ENCODE data around the gene PFDN1.

The PFDN1 gene

GRCh38 chr5:140295414-140295813, 7.5 kb downstream of the PFDN1 start:
- DNase-seq: peak; percentile 60

DNA sequence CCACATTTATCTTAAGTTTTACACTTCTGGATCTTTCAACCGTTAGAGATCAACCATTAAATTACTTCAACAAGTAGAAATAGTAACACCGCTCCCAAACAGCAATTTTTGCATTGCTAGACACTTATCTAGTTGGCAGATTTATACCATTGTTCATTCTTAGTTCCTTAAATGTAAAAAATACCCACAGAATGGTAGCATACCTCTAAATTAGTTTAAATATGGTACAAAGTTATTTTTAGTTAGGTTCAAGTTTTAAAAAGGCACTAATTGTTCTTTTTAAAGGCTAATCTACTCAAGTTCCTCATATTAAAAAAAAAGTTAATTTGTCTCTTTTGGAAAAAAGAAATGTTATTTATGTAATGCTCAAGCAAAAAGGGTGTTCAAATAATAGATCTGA, 8.1 kb downstream of the PFDN1 start:
- no peak for DNase-seq

DNA sequence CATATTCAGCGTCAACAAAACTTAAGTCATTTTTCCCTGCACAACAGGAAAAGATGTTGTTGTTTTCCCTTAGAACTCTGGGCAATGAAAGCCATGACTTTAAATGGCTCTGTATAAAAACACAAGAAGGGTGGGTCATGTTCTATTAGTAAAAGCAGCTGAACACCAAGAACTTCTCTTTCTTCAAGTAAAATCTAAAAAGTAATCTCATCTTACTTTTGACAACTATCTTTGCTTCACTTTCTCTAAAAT, 9.1 kb downstream of the PFDN1 start:
- DNase-seq: no peak

DNA sequence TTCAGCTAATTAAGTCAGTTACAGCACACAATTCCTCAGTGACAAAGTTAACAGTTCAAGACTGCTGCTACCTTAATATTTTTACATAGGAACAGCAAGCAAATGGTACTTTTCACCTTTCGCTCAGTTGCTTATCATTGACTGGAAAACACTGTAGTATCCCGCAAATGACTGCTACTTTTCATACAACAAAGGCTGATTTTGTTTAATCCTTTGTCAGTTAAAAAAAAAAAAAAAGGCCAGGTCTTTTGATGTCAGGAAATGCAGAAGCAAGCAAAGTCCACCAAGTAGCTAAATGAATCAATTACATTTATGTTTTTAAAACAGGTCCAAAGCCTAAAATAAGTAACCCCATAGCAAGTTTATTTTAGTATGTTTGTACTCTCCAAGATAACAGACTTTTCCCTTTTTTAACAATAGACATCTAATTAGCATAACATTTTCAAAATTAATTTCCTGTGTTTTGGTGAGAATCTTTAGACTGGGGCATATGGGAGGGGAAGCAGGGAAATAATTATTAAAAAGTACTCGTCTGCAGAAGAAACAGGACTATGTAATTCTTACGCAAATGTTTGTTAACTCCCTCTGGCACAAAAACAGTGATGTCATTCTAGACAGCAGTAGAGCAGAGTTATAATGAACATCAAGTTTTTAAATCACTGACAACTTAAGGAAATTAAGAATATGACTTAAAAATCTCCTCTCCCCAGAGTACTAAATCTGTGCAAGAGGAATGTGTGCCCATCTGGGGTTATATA, 9.6 kb downstream of the PFDN1 start:
- no peak for DNase-seq

- DNase-seq: no peak
These were observed 10.5 kb downstream of the PFDN1 start for GRCh38 chr5:140292212-140293036.

GRCh38 chr5:140287801-140288521, 14.9 kb downstream of the PFDN1 start:
- no peak for DNase-seq

- no peak for DNase-seq
These were observed 16.5 kb downstream of the PFDN1 start for GRCh38 chr5:140286424-140286823.

DNA sequence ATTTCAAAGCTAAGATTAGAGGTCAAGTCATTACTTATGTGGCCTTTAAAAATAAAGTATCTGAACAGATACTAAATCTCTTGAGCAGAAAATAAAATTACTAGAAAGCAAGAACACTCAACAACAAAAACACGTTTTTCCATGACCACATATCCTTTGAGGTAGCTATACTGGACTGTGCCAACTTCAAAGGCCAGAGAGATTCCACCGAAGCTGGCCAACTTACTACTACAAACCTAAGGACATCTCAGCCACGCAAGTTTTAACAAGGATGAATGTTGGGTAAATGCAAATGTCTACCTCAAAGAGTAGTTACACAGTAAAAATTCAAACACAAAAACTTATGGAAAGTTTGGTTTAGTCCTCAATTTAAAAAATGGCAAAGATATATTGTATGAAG, 18.9 kb downstream of the PFDN1 start:
- no peak for DNase-seq

GRCh38 chr5:140282266-140282665, 20.6 kb downstream of the PFDN1 start:
- DNase-seq: no peak

- DNase-seq: no peak
These were observed 27.1 kb downstream of the PFDN1 start for GRCh38 chr5:140275837-140276236.

- DNase-seq: no peak
These were observed 29.5 kb downstream of the PFDN1 start for GRCh38 chr5:140273401-140273877.

GRCh38 chr5:140270008-140270407, 32.9 kb downstream of the PFDN1 start:
- no peak for DNase-seq

- no peak for DNase-seq
These were observed 35.3 kb downstream of the PFDN1 start for GRCh38 chr5:140267559-140268018.

- no peak for DNase-seq
These were observed 35.7 kb downstream of the PFDN1 start for GRCh38 chr5:140267201-140267540.

DNA sequence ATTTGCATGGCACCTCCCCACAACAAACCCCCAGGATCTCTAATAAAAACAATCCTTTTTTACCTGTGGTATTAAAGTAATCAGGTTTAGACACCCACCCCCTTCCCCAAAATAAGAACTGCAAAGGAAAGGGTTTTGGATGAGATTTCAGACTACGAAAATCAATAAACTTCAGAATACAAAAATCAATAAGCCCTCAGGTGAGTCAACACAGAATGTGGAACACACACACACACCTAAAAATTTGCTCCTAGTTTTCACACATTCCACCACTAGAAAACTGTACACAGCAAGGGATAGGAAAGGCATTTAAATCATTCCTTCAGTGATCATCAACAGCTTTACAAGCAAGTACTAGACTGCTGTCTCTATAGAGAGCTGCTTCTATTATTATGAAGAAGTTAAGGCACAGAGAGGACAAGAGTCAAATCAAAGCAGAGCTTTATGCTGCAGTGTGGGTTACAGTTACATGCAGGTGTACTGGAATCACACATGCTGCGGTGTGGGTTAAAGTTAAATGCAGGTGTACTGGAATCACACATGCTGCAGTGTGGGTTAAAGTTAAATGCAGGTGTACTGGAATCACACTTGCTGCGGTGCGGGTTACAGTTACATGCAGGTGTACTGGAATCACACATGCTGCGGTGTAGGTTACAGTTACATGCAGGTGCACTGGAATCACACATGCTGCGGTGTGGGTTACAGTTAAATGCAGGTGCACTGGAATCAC, 36.3 kb downstream of the PFDN1 start:
- DNase-seq: no peak

- DNase-seq: no peak
These were observed 37.1 kb downstream of the PFDN1 start for GRCh38 chr5:140265845-140266244.

DNA sequence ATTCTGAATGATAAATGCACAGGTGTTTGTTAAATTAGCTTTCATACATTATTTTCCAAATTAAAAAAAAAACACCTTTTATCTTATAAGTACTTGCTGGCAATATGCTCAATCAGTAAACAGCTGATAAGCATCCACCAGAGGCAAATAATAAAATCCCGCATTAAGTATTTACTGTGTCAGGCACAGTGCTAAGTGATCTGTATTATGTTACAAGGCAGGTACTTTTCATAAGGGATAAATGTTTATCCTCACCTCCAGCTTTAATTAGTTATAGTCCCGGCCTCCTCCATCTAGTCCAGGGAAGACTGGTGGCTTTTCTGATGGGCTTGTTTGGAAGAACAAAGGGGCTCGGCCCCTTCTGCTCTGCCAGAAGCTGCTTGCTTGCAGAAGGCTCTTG, 40.1 kb downstream of the PFDN1 start:
- peak; percentile 14 for DNase-seq

DNA sequence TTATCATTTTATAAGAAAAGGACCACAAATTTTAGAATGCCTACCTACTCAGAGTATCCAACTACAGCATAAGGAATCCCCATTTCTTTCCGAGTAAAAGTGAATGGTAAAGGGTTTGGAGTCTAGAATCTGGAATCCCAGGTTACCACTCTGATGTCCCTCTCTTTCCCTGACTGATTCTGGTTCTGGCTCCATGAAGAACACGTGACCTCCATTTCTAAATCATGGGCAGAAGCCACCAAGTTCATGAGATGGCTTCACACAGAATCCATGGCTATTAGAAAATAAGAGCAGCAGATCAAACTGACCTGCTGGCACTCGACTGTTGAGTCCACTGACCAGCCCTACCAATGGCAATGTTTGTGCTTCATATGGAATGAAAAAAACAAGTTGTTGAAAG, 40.7 kb downstream of the PFDN1 start:
- peak; percentile 41 for DNase-seq

GRCh38 chr5:140261403-140262171, 41.3 kb downstream of the PFDN1 start:
- DNase-seq: peak; percentile 95

DNA sequence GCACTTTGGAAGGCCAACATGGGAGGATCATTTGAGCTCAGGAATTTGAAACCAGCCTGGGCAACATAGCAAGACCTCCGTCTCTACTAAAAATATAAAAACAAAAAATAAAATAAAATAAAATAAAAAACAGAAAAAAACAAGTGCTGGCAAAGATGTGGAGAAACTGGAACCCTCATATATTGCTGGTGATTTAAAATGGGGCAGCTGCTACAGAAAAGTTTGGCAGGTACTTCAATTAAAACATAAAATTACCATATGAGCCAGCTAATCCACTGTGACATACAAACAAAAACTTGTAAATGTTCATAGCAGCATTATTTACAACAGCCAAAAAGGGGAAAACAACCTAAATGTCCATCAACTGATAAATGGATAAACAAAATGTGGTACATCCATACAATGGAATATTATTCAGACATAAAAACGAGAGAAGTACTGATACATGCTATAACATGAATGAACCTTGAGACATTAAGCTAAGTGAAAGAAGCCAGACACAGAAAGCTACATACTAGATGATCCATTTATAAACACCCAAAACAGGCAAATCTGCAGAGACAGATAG, 42.7 kb downstream of the PFDN1 start:
- no peak for DNase-seq

DNA sequence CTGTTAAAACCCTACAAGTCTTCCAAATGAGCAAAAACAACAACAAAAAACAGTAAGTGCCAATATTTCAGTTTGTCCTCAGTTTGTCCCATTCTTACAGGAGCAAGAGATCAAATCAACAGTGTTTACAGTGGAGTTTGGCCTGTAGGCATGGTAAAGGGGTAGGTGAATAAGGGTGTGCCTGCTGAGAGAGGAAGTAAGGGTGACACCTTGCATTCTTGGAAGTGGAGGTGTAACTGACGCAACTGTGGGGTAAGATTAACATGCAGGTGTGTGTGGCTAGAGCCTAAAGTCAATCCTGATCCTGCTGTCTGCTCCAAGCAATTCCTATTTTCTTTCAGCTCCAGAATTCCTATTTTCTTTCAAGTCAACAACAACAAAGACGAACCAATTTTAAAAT, 43.4 kb downstream of the PFDN1 start:
- no peak for DNase-seq

GRCh38 chr5:140258873-140259272, 44.0 kb downstream of the PFDN1 start:
- no peak for DNase-seq

Data from DMS53 (cell line).